SKM-1 (cell line): ENCODE data around the gene HAUS3.
A peak's percentile ranks its signal among the peaks of the same experiment; 100 is the strongest.

Experiments
- DNase-seq: peaks from one replicate; lab custom pipeline; 2025; ENCODE audit not compliant: unreplicated experiment; lab: John Stamatoyannopoulos, UW

HAUS3 gene

DNA sequence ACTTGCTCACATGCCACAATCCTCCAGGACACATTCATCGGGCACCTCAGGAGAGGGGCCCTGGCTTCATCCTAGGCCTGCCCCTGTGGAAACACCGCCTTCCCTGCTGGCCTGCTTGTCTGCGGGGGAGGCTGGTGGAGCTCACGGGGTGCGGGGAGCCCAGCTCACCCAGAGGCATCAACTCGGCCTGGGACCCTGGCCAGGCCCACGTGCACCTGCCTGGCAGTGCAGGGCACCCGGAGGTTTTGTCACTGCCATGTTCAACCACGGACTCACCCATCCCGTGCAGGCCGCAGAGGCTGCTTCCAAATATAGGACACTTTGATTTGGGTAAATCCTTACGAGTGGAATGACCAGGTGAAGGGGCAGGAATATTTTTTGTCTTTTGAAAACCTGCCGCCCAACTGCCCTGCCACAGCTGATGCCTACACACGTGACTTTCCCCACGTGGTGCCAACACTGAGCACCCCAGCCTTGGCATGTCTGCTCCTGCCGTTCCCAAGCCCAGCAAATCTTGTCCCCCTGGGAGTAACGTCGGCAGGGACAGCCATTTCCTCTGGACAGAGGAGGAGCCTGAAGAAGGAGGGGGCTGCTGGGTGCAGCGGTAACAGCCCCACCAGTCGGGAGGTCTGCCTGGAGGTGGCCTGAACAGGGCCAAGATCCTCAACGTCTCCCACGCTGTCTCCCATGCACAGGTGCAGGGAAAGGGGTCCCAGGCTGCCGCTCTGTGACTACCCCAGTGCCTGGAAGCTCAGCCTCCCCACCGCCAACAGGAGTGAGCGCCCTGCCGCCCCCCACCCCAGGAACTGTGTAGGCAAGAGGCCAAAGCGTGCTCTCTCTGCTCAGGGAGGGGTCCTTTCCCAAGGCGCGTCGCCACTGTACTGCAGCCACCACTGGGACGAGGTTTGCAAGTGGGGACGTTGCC lies 11.5 kb upstream of the HAUS3 start:
- no peak for DNase-seq

DNA sequence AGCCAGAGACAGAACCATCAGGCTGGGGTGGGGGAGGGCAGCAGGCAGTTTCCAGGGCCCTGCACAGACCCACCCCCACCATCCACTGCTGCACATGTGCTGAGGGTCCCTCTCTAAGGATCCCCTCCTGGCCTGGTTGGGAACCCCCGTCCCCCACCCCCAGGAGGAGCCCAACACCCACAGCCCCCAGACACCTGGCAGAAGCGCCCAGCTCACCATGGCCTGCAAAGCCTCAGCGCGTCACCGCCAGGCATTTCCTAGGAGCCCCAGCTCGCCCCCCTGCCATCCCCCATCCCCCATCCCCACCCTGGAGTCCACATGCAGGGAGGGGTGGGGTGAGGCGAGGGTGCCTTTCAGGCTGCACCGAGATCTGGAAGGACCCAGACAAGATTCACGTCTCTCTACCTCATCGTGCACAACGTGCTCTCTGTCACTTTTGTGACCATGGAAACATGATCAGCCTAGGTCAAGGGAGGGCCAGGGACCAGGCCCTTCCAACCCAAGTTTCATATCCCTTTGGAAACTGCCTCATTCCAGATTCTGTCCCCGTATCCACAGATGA lies 10.7 kb upstream of the HAUS3 start:
- DNase-seq, result no peak

DNA sequence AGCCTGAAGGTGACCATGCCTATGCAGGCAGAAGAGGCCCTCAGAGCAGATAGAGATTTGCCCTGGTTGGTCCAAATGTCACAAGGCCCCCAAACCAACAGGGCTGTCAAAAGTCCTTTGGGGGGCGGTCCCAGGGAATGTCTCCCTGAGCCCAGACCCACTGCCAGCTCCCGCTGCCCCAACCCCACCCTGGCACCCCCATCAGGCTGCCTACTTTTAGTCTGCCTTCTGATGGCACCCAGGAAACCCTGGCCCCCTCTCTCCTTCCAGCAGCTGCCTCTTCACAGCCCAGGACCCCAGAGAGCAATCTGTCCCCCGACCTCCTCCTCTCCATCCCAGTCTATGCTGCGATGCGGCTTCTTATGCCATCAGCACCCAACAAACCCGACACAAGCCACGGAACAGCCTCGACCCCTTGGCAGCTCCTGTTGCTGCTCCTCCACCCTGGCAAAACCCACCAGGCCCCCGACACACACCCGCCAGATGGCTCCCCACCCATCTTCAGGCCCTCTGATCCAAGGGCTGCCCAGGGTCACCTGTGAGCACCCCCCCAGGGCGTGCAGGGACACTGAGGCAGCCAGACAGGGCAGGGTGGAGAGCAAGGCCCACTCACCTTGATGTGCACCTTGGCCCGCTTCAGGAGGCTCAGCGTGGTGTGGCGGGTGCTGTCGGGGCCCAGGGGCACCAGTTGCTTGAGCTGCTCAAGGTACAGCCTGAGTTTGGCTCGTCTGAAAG lies 10.0 kb upstream of the HAUS3 start:
- no peak for DNase-seq

DNA sequence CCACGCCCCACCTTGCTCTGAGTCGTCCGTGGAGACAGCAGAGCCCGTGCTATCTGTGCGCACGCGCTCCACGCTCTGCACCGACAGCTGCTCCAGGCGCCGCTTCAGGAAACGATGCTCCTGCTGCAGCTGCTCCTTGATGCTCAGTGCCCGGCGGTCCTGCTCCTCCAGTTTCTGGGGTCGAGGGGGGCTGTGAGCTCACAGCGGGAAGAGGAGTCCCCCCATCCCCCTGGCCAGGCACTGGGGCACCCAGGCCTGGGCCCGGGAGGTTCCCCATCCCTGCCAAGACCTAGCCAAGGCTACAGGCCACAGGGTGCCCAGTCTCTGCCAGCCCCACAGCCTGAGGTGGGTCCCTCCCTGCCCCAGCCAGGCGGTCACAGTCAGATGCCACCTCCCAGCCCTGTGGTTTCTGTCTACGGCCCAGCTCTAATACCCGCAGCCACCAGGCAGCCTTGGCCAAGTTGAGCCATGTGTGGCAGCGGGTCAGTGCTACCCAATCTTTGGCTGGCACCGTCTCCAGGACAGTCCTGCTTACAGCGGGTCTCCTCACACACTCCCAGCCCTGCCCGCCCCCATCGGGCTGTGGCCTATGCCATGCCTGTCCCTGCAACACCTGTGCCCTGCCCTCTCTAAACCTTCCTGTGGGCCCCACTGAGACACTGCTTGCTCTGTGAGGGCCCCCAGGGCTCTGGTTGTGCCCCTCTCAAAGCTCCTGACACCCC lies 9.3 kb upstream of the HAUS3 start:
- DNase-seq, result no peak

DNA sequence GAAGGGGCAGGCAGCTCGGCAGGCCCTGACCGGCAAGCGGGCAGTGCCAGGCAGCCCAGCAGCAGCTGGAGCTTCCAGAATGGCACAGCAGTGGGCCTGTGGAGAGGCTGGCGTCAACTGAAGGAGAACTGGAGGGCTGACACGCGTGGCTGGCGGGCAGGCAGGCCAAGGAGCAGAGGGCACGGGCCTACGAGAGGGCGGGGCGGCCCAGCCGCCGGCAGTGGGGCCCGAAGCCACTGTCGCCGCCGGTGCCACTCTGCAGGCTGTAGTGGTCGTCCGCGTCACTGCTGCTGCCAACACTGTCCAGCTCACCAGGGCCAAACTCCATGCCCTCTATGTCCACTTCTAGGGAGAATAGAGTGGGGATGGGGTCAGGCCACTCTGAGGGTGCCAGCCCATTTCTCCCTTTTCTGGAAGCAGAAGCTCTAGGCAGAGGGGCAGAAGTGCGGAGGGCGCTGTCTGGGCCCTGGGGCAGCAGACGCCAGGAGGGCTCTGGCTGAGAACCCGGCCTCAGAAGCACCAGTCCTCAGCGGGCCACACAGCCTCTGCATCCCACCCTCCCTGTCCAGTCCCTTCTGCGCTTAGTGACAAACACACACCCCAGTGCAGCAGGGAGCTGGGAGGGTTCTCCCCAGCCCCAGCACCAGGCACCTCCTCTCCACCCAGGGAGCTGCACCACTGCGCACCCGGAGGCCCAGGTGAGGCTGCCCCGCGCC lies 8.6 kb upstream of the HAUS3 start:
- no peak for DNase-seq

DNA sequence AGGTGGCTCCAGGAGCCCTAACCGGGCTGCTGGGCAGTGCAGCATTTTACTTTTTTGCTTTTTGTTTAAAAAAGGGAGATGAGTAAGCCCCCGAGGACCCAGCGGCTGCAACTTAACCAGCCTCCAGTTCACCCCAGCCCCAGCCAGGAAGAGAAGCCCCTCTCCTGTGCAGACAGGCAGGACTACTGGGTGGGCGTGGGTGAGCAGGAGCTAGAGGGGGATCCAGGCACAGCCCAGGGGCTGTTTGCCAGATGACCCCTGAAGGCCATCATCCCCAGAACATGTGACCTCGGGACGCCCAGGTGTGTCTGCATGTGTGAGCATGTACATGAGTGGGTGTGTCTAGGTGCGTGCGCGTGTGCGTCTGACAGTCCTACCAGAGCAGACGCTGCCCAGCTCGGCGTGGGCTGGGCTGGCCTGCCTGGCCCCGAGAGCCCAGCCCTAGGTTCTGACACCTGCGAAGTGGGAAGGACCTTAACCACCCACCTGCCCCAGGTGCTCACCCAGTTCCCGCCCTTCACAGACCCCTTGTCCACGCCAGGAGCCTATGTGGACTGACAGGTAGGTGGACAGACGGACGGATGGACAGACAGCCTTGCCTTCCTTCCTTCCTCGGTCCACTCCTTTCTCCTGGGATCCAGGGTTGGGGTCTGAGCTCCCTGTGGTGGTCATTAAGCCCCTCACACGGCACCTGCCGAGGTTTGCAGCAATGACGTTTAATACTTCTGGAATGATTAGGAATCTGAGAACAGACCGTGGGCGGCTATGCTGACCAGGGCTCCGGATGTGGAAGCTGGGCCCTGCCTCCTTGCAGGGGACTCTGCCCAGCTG lies 7.8 kb upstream of the HAUS3 start:
- DNase-seq, result no peak

DNA sequence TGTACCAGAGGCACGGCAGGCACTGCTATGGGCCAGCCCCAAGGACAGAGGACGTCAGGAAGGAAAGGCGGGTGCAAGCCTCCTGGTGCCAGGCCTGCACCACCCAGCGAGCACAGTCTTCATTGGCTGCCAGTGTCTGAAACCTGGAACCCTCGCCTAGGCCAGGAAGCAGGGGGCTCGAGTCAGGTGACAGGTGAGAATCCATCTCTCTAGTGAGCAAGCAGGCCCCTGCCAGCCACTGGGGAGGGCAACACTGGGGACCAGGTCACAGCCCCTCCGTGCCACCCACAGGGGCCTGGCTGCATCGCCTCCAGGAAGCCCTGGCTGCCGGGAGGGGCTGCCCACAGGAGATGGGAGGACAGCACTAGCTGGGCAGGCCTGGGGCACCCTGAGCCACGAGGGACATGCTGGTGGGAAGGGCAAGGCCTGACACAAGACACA lies 6.9 kb upstream of the HAUS3 start:
- DNase-seq, result no peak

DNA sequence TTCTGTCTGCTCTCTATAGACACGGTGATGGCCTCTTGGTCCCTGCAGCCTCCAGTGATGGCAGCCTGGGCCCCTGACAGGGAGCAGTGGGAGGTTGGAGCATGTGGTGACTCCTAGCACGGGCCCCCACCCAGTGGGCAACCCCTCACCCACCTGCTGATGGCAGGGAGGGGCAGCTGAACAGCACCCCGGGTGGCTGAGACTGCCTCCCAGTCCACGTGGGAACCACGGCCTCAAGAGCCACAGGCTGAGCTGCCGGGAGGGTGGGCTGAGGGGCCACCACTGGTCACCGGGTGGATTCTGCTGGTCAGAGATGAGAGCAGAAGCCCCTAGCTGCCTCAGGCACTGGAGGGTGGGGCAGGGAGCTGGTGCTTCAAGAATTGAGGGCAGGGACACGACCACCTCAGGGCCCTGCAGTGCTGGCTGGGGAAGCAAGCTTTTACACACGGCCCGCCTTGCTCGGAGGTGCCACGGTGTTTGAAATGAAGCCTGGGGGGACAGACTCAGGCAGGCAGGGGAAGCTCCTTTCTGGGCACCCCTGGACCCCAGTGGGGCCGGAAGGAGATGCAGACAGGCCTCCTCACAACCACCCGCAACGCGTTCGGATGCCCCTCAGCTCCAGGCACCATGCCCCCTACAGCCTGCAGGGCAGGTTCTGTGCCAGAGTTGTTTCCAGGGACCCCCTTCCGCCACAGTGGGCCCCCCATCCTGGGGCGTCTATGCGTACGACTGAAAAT lies 6.3 kb upstream of the HAUS3 start:
- DNase-seq, result no peak

DNA sequence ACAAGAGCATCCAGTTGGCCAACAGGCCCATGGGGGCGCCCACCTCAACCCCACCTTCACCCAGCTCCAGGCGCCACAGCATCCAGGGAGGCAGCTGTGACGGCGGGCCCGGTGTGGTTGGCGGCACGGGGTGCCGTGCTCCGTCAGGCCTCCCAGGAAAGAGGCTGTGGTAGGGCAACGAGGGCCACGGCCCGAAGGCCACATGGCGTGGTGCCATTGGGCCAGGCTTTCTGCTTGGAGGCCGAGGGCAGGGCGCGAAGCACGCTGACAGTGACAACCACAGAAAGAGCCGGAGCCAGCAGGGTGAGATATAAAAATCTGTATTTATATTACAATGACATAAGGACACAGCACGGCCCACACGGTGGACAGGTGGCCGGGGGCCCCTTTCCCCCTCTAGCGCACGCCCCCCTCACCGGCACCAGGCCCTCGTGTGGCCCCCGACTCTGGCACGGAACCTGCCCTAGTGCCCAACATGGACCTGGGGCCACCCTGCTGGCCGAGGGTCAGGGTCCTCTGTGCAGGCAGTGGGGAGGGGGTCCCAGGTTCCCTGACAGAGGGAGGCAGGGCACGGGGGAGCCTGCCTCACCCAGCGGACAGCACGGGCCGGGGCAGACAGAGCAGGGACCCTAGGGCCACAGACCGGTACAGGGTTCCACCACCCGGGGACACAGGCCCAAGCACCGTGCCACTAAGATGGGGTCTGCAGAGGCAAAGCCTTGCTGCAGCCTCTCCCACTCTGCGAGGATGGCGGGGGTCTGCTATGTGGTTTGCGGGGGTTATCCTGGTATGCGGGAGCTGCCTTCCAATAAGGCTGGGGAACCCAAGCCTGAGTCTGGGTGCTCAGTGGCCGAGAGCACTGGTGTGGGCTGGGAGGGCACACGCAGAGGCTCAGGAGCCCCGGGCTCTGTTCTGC lies 5.5 kb upstream of the HAUS3 start:
- DNase-seq, result no peak

DNA sequence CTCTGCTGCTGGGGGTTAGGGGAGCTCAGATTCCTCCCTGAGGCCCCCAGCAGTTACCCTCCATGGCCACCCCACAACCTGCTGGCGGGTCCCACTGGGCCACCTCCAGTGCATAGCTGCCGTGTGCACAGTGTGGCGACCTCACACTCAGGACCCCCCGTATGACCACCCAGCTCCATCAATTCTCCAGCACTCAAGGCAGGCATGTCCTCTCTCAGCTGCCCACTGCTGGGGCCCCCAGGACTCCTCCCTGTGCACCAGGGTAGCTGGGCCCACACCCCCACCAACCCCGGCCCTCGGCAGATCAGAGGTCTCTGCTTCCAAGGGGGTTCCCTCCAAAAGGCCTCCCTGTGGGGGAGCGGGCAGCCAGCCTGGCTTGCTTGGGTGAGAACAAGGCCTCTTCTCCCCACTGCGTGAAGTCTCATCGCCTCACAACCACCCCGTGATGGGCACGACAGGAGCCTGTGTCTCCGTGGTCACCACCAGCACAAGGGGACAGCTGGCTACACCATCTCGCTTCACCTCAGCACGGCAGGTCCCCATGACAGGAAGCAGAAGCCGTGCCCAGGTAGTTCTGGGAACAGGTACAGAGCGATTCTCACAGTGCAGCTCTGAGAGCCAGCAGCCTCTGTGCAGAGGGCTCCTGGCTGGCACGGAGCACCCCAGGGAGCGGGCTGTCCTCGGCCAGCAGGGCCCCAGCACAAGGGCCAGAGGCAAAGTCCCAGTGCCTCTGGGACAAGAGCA lies 4.6 kb upstream of the HAUS3 start:
- no peak for DNase-seq

DNA sequence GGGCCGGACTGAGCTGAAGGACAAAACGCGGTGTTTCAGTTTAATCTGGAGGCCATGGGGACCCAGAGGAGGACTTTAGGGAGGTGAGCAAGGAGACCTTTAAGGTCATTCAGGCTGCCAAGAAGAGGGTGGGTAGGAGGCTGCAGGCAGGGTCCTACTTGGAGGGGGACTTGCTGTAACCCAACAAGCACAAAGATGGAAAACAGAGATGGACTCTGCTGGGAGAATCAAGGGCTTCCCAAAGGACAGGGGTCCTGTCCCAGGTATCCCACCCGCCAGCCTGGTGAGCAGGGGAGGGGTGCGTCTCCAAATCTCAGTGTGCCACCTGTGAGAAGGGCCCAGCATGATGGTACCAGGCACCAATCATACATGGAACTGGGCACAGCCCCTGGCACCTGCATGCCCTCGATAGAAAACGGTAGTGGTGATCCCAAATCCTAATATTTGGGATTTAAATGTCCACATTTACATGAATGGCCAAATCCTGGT lies 3.9 kb upstream of the HAUS3 start:
- DNase-seq, result no peak

DNA sequence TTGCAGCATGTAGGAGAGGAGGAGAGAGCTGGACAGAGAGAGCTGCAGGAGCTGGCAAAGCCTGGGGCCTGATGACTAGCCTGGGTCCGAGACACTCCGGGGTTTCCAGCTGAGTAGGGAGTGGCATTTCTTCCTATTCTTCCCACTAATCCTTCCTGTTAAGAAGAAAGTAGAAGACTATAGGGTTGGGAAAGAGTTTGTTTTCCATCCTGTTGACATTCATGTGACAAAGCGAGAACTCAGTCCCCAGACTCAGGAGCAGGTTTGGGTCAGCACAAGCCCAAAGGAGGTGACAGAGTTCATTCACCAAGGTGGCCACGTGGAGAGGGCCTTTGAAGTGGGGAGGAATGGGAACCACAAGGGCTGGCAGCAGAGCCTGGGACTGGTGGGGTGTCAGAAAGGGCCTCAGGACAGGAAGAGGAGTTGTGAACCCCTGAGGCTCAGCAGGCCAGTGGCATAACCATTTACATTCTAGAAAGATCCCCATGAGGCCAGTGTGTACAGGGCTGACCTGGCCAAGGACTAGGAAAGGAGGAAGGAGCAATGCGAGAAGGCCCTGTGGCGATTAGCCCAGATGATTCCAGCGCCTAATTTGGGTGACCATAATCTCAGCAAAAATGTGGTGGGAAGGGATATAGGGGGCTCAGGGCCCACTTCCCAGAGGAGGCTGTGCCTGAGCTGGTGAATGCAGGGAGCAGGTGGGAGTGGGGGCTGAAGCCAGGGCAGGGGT lies 3.3 kb upstream of the HAUS3 start:
- no peak for DNase-seq

DNA sequence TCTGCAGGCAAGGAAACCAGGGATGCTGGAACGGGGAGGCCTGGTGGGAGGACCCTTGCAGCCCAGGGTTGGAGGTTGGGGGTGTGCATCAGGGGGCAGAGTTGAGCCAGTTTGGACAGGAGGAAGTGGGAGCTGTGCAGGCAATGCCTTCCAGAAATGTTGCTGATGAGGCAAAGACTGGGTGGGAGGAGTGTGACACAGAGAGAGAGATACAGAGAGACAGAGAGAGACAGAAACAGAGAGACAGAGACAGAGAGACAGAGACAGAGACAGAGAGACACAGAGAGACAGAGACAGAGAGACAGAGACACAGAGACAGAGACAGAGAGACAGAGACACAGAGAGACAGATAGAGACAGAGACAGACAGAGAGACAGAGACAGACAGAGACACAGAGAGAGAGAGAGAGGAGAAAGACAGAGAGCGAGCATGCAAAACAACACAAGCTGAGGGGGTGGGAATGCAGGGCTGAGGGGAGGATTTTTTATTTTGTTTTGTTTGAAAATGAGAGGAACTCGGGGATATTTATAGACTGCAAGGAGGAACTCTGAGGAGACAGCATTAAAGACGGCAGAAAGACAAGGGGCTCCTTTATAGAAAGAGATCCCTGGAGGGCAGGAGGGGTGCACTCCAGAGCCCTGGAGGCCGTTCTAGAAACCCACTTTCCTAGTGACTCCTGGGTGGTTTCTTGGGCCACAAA lies 1.9 kb upstream of the HAUS3 start:
- peak; percentile 89 for DNase-seq

DNA sequence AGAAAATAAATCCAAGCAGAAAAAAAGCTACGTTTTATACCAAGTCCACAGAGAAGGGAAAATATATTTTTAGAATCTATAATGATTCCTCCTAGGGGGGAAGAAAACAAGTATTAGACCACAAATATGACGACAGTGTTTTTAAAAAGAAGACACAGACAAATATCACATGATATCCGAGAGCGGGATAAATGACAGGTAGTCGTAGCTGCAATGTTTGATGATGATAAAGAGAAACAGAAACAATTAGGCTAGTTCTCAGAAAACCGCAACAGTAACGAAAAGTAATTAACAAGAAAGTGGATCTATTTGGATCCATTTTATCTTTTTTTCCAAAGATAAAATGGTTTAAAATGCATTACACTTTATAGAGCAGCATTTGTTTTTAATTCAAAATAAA lies 918 bp downstream of the HAUS3 start:
- no peak for DNase-seq

DNA sequence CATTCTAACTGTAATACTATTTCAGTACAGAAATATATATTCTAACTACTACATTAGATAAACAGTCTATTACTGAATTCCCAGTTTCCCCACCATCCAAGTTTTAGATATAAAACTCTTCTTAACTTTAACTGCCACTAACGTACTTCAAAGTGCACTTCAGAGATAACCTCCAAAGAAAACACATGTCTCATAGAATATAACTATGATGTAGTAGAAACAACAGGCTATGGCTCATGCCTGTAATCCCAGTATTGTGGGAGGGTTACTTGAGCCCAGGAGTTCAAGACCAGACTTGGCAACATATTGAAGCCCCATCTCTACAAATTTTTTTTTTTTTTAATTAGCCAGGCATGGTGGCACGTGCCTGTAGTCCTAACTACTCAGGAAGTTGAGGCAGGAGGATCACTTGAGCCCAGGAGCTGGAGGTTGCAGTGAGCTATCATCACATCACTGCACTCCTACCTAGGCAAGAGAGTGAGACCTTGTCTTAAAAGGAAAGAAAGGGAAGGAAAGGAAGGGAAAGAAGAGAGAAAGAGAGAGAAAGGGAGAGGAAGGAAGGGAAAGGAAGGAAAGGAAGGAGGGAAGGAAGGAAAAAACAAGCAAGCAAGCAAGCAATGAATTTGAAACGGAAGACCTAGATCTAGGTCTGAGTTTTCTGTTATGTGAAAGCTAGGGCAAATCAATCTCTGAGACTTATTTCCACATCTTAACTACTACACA lies 4.8 kb downstream of the HAUS3 start:
- DNase-seq, result no peak
